Measurements from ENCODE around the gene SLCO6A1.
"Not testable (repeated sequence)": the region's sequence is repeated elsewhere in the genome, so short reads cannot be mapped to it uniquely, and the experiment has no call there.

SLCO6A1 gene, protein sequence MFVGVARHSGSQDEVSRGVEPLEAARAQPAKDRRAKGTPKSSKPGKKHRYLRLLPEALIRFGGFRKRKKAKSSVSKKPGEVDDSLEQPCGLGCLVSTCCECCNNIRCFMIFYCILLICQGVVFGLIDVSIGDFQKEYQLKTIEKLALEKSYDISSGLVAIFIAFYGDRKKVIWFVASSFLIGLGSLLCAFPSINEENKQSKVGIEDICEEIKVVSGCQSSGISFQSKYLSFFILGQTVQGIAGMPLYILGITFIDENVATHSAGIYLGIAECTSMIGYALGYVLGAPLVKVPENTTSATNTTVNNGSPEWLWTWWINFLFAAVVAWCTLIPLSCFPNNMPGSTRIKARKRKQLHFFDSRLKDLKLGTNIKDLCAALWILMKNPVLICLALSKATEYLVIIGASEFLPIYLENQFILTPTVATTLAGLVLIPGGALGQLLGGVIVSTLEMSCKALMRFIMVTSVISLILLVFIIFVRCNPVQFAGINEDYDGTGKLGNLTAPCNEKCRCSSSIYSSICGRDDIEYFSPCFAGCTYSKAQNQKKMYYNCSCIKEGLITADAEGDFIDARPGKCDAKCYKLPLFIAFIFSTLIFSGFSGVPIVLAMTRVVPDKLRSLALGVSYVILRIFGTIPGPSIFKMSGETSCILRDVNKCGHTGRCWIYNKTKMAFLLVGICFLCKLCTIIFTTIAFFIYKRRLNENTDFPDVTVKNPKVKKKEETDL

DNA sequence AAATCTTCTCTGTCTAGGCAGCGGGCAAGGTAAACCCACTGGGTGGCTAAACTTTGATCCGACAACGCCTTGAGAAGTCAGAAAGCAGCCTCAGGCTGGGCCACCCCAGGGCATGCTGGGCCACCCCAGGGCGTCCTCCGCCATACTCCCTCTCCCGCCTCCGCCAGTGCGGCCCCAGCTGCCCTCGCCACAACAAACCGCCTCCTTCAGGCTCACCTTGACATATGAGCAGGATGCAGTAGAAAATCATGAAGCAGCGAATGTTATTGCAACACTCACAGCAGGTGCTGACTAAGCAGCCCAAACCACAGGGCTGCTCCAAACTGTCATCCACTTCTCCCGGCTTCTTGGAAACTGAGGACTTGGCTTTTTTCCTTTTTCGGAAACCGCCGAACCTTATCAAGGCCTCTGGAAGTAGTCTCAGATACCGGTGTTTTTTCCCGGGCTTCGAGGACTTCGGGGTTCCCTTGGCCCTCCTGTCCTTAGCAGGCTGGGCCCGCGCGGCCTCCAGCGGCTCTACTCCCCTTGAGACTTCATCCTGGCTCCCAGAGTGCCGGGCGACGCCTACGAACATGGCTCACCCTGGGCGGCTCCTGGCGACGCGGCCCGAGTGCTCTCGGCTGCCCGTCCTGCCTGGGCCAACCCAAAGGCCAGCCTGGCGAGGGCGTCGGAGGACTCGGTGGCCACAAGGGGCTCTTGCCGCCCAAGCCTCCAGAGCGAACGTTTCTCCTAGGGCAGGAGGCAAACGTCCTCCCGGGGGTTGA, at the start of gene SLCO6A1:
Gene SLCO6A1, minus strand, starts transcription at position 731 of the 764 bp plus-strand sequence. Its CDS starts 157 bp downstream, at position 574.
- FAIRE-seq (no peak), DNase-seq (ENCODE audit: low spot score) (no peak)

DNA sequence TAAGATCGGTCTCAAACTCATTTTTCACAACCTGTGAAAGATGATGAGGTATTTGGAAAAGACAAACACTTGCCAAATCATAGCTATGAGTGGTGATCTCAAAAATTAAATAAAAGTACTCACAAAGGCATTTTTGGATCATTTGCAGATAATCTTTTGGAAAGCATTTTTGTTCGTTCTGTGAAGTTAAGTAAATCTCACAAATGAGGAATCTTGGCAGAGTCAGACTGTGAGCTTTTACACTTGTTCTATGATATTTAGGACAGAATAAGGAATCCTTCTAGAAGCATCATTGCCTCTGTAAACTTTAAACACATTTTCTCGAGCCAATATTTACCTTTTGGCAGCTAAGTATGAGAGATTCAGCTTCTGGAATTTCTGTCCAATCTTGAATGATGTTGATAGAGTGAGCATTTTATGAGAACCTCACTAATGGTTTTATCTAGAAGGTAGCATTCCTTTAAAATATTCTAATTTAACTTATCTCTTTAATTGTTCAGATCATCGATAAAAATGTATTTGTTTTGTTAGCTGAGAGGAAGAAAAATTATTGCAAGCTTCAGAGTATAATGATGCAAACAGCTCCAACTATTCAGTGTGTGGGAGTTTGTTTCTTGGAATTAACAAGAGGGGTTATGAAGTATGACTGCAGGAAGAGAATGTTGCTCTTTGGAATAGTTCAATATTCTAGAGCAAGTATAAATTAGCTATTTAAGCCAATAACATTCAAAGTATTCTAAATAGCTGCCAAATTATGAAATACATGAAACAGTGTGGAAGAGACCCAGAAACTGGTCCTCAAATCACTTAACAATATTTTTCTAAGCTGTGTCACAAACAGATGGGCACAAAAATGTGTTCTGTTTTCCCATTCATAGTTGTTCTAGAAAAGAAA, 48.6 kb upstream of the SLCO6A1 start:
- DNase-seq (ENCODE audit: low spot score): no peak
- no peak for FAIRE-seq

DNA sequence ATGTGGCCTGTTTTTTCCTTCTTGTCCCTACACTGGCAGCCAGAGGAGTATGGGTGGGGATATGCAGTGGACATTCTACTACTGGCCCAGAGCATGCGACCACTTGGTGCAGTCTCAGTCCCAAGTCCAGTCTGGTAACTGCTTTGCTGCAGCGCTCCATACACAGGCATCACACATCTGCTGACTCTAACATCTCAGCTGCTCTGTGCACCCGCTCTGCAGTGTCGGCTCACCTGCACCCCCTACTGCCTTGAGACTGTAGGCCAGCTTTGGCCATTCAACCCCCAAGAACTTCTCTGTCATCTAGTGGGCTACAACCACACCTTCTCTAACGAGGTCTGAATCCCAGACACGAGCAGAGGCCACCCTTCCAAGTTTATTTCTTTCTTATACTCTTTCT, 46.4 kb upstream of the SLCO6A1 start:
- no peak for FAIRE-seq
- DNase-seq (ENCODE audit: low spot score): no peak

DNA sequence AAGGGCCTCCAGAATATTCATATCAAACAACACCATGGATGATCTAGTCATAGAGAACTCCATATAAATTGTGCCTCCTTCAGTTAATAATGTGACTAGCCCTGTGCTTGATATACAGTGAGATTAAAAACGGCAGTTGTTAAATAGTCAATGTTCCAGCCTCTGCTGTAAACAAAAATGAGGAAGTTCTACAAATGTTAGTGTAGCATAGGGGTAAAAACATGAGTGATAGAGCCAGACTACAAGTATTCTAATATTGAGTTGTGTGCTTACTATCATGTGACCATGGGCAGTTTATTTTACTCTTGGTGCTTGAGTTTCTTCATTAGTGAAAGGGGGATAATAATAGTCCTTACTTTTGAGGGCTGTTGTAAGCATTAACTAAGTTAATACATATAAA, 43.3 kb upstream of the SLCO6A1 start:
- DNase-seq (ENCODE audit: low spot score) (no peak), FAIRE-seq (no peak)

DNA sequence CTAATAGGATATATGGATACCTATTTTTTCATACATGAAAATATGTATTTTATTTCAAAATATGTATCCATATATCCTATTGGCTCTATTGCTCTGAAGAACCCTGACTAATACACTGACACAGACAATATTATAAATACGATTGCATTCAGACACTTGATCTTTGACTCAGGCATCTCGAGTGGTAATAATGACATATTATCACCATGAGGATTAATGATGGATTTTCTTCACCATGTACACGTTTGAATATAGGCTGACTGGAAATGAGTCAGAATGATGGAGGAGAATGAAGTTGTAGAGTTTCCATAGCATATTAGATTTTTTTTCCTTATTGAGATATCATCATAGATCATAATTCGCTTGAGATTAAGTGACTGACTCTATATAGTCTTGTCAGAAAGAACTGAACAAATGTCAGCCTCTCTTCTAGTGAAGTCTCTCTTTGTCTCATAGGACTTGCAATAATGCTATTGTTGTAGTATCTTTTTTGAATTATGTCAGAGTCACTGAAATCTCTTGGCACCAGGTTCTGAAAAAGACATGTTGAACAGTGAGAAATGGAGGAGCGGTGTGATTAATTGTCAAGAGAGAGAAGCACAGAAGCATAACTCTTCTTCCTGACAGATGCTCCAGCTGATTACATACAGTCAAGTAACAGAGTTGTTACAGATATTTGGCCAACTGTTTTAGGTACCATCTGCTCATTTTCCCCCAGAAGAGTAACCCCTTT, 41.4 kb upstream of the SLCO6A1 start:
- FAIRE-seq: no peak
- DNase-seq (ENCODE audit: low spot score): no peak

DNA sequence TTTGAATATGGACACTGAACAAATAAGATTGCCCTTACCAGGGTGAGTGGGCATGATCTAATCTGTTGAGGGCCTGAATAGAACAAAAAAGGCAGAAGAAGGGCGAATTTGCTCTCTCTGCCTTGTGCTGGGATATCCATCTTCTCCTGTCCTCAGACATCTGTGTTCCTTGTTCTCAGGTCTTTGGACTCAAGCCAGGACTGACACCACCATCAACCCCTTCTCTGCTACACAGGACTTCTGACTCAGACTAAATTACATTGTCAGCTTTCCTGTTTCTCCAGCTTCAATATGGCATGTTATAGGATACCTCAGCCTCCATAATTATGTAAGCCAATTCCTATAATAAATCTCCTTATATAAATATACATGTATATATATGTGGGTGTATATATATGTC, 40.8 kb upstream of the SLCO6A1 start:
- FAIRE-seq (no peak), DNase-seq (ENCODE audit: low spot score) (no peak)

DNA sequence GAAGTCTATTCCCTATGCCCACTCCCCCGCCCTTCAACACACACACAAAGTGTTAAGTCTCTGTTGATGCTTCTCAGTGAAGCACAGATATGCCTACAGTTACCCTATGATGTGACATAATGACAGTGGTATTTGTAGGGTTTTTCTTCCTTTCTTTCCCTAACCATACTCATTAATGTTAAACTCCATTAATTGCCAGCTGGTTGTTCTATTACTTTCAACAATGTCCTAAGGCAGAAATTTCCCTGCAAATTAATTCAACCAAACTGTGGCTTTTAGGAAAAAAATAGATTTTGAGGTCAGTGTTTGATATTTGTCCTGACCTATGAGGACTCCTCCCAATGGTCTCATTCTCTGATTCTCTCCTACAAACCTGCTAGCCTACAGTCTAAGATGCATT, 38.2 kb upstream of the SLCO6A1 start:
- DNase-seq (ENCODE audit: low spot score) (no peak), FAIRE-seq (no peak)

DNA sequence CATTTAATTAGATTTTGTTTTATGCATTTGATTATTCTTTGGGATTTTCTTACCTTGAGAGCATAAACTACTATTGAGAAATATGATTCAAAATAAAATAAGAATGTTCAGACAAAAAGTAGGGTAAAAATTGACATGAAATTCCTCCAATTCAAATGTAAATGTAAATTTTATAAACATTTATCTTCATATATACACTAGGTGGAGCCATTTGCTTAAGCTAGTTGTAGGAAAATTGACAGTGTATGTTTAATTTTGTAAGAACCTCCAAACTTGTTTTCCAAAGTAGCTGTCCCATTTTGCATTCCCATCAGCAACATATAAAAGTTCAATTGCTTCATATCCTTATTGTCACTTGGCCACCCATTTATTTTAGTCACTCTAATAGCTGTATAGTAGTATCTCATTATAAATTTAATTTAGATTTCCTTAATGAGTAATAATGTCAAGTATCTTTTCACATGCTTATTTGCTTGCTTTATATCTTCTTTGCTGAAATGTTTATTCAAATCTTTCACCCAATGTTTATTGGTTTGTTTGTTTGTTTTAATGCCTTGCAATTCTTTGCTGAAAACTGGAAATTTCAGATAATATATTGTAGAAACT, 37.6 kb upstream of the SLCO6A1 start:
- DNase-seq (ENCODE audit: low spot score): no peak
- FAIRE-seq: peak; percentile 74

DNA sequence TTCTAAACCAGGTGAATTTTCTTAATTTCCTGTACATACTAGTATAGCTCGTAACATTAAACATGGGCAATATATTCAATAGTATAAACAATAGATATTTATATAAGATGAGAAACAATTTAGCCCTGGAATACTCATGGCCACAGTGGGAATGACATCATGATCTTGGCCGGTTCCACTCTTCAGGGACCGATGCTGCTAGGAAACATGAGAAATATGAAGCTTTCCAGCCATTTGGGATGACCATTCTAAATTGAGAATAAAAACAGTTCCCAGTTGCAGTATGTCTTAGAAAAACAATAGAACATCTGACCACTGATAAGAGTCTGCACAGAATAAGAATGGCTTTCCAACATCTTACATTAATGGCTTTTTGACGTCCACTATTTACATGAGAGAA, 33.3 kb upstream of the SLCO6A1 start:
- FAIRE-seq: no peak
- no peak for DNase-seq (ENCODE audit: low spot score)

DNA sequence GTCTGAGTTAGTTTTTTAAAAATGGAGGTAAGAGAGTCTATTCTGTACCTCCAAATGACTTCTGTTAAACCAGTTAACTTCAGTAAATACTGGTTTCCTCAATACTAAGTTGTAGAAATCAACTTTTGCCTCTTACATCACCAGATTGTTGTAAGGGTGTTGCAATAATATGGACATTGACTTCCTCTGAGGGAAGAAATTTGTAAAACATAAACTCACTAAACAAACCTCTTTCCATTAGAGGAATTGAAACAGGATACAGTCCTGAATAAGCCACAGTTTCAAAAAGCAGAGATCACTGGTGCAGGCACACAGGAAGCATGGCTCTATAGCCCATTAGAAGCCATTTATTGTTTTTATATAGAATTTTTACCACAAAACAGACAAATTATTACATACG, 32.7 kb upstream of the SLCO6A1 start:
- FAIRE-seq: no peak
- DNase-seq (ENCODE audit: low spot score): no peak

DNA sequence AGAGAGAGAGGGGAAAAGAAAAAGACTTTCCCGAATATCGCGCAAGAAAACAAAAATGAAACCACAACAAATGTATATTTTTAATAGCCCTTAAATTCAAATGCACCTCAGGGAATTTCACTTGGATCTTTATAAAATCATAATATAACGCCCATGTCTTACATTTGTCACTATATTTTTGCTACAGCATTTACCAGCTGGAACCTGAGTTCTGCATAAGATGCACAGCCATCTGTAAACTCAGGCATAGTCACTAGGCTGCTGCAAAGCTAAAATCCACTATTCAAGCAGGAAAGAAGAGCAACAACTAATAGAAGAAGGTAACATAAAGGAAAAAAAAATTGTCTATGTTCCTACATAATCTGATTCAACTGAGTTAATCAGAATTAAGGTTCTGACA, 30.6 kb upstream of the SLCO6A1 start:
- DNase-seq (ENCODE audit: low spot score) (no peak), FAIRE-seq (no peak)

DNA sequence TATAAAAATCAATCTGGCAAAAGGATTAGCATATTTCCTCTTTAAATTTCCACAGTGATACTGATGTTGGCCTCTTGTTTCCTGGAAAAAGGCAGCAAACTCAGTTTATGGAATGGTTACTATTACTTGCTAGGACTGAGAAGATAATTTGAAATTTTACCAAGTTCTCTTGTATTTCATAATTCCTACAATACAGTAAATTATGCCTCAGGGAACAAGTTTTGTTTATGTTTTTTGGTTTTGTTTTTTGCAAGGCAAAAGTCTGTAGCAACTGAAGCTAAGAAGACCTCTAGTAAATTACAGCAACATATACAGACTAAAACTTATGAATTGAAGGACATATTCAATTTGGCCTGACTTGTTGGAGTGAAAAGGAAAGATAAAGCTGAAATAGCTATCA, 30.2 kb upstream of the SLCO6A1 start:
- DNase-seq (ENCODE audit: low spot score) (no peak), FAIRE-seq (no peak)

DNA sequence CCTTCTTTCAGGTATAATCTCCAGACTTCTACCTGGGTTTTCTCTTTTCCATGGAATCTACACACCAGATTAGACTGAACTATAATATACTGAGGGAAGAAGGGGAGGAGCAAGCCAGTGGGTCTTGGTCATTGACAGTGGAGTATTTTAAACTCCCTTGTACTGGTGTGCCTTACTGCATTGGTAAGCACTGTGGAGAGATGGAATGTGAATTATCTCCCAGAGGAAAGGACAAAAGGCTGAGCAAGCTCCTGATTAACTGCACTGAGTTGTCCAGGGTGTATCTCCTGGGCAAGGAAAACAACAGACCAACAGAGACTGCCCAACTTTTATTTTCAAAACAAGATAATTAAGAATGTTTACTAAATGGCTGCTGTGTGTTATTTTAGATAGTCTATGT, 29.8 kb upstream of the SLCO6A1 start:
- no peak for FAIRE-seq
- no peak for DNase-seq (ENCODE audit: low spot score)

DNA sequence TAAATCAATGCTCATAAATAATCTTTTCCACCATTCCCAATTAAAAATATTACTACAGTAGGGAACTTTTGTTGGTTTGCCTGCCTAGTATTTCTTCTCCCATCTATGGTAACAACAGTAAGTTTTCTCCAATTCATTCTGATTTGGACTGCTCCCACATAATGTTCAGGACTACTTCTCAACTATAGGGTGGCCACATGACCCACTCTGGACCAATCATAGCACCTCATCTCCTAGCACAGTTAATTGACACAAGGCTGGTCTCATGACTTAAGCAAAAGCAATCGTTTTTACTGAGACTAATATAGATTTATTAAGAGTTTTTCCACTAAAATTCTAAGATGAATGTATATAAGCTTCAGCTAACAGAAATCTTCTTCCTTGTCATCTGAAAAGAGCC, 28.7 kb upstream of the SLCO6A1 start:
- FAIRE-seq: no peak
- DNase-seq (ENCODE audit: low spot score): no peak

DNA sequence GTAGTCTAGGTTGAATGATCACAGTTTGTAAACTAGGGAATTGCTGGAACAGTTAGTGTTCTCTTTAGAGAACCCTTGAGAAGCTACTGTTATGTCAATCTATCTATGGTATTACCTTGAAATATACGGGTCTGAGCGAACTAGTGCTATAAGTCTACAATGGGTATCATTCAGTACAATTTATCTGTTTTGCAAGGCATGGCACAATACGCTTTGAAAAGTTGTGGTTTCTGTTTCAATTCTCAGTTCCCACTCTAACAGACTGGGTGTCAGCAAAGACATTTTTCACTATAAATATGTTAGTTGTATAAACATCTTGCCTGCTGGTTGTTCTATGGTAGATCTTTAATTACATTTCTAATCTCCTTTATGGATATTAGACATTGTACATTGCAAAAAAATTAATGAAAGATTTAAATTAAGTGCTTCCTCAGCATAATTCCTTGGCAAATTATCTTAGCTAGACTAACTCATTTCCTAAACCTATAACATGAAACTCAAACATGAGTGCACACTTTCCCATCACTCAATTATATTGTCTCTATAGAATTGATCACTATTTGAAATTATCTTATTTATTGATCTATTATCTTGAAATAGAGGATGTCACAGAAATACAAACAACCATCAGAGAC, 24.9 kb upstream of the SLCO6A1 start:
- no peak for FAIRE-seq
- DNase-seq (ENCODE audit: low spot score): no peak

DNA sequence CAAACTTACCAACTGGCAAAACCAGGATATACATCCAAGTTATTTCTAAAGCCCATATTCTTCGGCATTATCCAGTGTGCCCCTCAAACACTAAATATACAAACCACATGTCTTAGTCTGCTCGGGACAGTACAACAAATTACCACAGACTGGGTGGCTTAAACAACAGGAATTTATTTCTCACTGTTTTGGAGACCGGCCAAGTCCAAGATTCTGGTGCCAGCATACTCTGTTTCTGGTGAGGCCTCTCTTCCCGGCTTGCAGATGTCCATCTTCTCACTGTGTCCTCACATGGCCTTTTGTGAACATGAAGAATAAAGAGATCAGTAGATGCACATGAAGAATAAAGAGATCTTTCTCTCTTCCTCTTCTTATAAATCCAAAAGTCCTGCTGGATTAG, 12.9 kb upstream of the SLCO6A1 start:
- no peak for DNase-seq (ENCODE audit: low spot score)

DNA sequence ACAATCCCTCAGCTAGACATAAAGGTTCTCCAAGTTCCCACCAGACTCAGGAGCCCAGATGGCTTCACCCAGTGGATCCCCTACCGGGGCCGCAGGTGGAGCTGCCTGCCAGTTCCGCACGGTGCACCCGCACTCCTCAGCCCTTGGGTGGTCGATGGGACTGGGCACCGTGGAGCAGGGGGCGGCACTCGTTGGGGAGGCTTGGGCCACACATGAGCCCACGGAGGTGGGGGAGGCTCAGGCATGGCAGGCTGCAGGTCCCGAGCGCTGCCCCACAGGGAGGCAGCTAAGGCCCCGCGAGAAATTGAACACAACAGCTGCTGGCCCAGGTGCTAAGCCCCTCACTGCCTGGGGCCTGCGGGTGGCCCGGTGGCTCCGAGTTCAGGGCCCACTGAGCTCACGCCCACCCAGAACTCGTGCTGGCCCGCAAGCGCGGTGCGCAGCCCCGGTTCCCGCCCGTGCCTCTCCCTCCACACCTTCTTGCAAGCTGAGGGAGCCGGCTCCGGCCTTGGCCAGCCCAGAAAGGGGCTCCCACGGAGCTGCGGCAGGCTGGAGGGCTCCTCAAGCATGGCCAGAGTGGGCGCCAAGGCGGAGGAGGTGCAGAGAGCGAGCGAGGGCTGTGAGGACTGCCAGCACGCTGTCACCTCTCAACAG, 7.4 kb downstream of the SLCO6A1 start:
- not testable (repeated sequence) for FAIRE-seq; DNase-seq (ENCODE audit: low spot score)

More for the DNA sequence above, 12.9 kb upstream of the SLCO6A1 start:
- FAIRE-seq: no peak

DNA sequence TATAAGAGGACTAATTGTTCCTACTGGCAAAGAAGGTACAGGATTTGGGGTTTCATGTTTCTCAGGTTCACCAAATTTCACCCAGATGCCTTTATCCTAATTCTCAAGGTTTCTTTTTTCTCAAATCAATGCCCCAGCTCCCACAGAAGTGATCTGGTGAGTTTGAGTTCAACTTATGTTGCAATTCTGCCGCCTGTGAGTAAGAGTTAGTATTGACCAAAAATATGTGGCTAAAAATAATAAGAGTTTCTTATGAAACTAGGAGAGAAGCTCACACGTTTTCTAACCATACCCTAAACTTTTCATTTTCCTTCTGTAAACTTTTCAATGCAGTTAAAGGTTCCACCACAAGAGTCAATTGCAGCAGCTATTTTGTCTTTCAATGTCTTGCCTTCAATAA, 15.1 kb downstream of the SLCO6A1 start:
- FAIRE-seq (no peak), DNase-seq (ENCODE audit: low spot score) (no peak)

Data from RCC 7860 (cell line).